ENCODE data around the gene CX3CL1. TPM values are rescaled to one million over a fixed set of nuclear protein-coding genes. Genes with fewer than 3 reads are reported as not detected.

CX3CL1 gene
- total RNA-seq, 1 experiment from 2014 or later = 0.15 TPM

- no peaks in the 10 kb centered on the region for H3K9me3 ChIP-seq (ENCODE audit: control insufficient read depth in 1 of 2, insufficient read depth in 1 of 2, low read depth in 1 of 2, low read length in 2 of 2)
- H3K9ac ChIP-seq (ENCODE audit: low read length) = no peak overlapping the region
- ChIA-PET CTCF (no interaction called here), POLR2A (no interaction called here), RAD21 (ENCODE audit: low non-redundant PET in 1 of 2, low total read pairs in 2 of 2, uncharacterized antibody in 2 of 2, unreplicated experiment in 2 of 2) (no interaction called here)
- no peak for ATAC-seq
- H2AFZ ChIP-seq (ENCODE audit: low read depth, low read length, poor library complexity, severe bottlenecking) = no peak overlapping the region
- intact Hi-C loops (cut with micrococcal nuclease) = no loop called here
- no peak for DNase-seq (ENCODE audit: low read depth, low spot score)
- BruUV-seq (replicated peaks) = no TSS peak
- no peak for TF ChIP-seq YY1 (IDR thresholded peaks at IDR 0.05; ENCODE audit: extremely low read depth, insufficient replicate concordance, low read depth, low read length)
- no peak for TF ChIP-seq EGR1 (IDR thresholded peaks at IDR 0.05; ENCODE audit: low read depth)
- TF ChIP-seq MAX (IDR thresholded peaks at IDR 0.05) = no peak
- no peak for TF ChIP-seq ZNF274 (IDR thresholded peaks at IDR 0.05; ENCODE audit: low read depth, low read length)
- TF ChIP-seq SP1 (IDR thresholded peaks at IDR 0.05; ENCODE audit: low read depth) = no peak
- no peak for TF ChIP-seq FOSL1 (IDR thresholded peaks at IDR 0.05; ENCODE audit: low read depth)
- TF ChIP-seq, protein P1, sequence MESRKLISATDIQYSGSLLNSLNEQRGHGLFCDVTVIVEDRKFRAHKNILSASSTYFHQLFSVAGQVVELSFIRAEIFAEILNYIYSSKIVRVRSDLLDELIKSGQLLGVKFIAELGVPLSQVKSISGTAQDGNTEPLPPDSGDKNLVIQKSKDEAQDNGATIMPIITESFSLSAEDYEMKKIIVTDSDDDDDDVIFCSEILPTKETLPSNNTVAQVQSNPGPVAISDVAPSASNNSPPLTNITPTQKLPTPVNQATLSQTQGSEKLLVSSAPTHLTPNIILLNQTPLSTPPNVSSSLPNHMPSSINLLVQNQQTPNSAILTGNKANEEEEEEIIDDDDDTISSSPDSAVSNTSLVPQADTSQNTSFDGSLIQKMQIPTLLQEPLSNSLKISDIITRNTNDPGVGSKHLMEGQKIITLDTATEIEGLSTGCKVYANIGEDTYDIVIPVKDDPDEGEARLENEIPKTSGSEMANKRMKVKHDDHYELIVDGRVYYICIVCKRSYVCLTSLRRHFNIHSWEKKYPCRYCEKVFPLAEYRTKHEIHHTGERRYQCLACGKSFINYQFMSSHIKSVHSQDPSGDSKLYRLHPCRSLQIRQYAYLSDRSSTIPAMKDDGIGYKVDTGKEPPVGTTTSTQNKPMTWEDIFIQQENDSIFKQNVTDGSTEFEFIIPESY (IDR thresholded peaks at IDR 0.05; ENCODE audit: extremely low read depth, insufficient replicate concordance, low read length) = no peak
- TF ChIP-seq ZFX (IDR thresholded peaks at IDR 0.05) = no peak
- TF ChIP-seq TCF7L2 (IDR thresholded peaks at IDR 0.05; ENCODE audit: borderline replicate concordance, extremely low read depth, insufficient read depth, insufficient read length) = no peak
- TF ChIP-seq CBX3 (IDR thresholded peaks at IDR 0.05; ENCODE audit: low read depth) = no peak
- TF ChIP-seq EZH2phosphoT487 (IDR thresholded peaks at IDR 0.05; ENCODE audit: borderline replicate concordance) = no peak
- TF ChIP-seq SIN3A (IDR thresholded peaks at IDR 0.05; ENCODE audit: low read depth) = no peak
- no peak for TF ChIP-seq POLR2A (IDR thresholded peaks at IDR 0.05; ENCODE audit: borderline replicate concordance, extremely low read depth, insufficient read depth, insufficient read length)
- no peak for TF ChIP-seq SRF (IDR thresholded peaks at IDR 0.05; ENCODE audit: low read depth)
- no peak for TF ChIP-seq RAD21 (IDR thresholded peaks at IDR 0.05; ENCODE audit: low read depth)
- TF ChIP-seq ATF3 (IDR thresholded peaks at IDR 0.05) = no peak
- TF ChIP-seq, protein P2, sequence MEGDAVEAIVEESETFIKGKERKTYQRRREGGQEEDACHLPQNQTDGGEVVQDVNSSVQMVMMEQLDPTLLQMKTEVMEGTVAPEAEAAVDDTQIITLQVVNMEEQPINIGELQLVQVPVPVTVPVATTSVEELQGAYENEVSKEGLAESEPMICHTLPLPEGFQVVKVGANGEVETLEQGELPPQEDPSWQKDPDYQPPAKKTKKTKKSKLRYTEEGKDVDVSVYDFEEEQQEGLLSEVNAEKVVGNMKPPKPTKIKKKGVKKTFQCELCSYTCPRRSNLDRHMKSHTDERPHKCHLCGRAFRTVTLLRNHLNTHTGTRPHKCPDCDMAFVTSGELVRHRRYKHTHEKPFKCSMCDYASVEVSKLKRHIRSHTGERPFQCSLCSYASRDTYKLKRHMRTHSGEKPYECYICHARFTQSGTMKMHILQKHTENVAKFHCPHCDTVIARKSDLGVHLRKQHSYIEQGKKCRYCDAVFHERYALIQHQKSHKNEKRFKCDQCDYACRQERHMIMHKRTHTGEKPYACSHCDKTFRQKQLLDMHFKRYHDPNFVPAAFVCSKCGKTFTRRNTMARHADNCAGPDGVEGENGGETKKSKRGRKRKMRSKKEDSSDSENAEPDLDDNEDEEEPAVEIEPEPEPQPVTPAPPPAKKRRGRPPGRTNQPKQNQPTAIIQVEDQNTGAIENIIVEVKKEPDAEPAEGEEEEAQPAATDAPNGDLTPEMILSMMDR (IDR thresholded peaks at IDR 0.05 in 2 of 3, conservative IDR thresholded peaks at IDR 0.05 in 1 of 3; ENCODE audit: borderline replicate concordance in 1 of 3, insufficient read depth in 1 of 3, low read depth in 2 of 3, low read length in 2 of 3) = no peak
- no peak for TF ChIP-seq EZH2 (IDR thresholded peaks at IDR 0.05)
- TF ChIP-seq POLR2AphosphoS5 (IDR thresholded peaks at IDR 0.05; ENCODE audit: low read depth, low read length) = no peak
- no peaks in the 10 kb centered on the region for H3K4me1 ChIP-seq (ENCODE audit: control insufficient read depth in 1 of 2, insufficient read depth in 2 of 2, low read length in 2 of 2)
- no peaks in the 10 kb centered on the region for H3K79me2 ChIP-seq (ENCODE audit: insufficient read depth, low read length)
- H3K4me3 ChIP-seq (replicated peaks in 1 of 2; ENCODE audit: low read depth in 1 of 2, low read length in 2 of 2) = no peak overlapping the region
- H3K27me3 ChIP-seq (ENCODE audit: insufficient read depth, low read length) = no peaks in the 10 kb centered on the region
- H3K36me3 ChIP-seq (ENCODE audit: control insufficient read depth in 1 of 2, insufficient read depth in 2 of 2, low read length in 2 of 2) = peaks cover 34 to 37% of the 10 kb centered on the region in 2 experiments
- no peak overlapping the region for H3K4me2 ChIP-seq (ENCODE audit: low read length)
- no peaks in the 10 kb centered on the region for H4K20me1 ChIP-seq (ENCODE audit: insufficient read depth)
- no peaks in the 10 kb centered on the region for H3K9me2 ChIP-seq (ENCODE audit: insufficient read depth)
- H3K27ac ChIP-seq (ENCODE audit: low read depth, low read length) = no peak overlapping the region
Observed at GRCh38 chr16:57427307-57427706, 55.0 kb downstream of the CX3CL1 start.

Measured in HCT116 (cell line).